OCI-LY7 (cell line): ENCODE results near the gene STYX. TPM values are rescaled to one million over a fixed set of nuclear protein-coding genes. Genes with fewer than 3 reads are reported as not detected.

Experiments
- BruUV-seq: library from RNA; stranded (reverse); fragments of 400-500 nt; replicated peaks from 2 replicates; lab custom pipeline; 2021; lab: Mats Ljungman, UMichigan
- CTCF ChIA-PET: fragments of 300-600 bp; sonication (Branson Sonifier 250); formaldehyde crosslinking; loops from one replicate; lab custom pipeline; 2022; ENCODE audit warnings: antibody characterized with exemption; ENCODE audit not compliant: unreplicated experiment; lab: Charles Lee
- POLR2A ChIA-PET: fragments of 300-600 bp; sonication (Branson Sonifier 250); formaldehyde crosslinking; loops from one replicate; lab custom pipeline; 2022; ENCODE audit warnings: antibody characterized with exemption; lab: Charles Lee
- DNase-seq: peaks from one replicate; pipeline ENCODE4 v3.0.0-alpha.2; 2015; ENCODE audit warnings: low spot score
- H2AFZ ChIP-seq: fragments of 200-600 bp; sonication (generic), shearing (Covaris generic); 2 replicates; pipeline ENCODE4 v1.6.1; 2014; ENCODE audit warnings: mild to moderate bottlenecking, antibody characterized with exemption, low read length, moderate library complexity
- H3K27ac ChIP-seq: fragments of 200-600 bp; sonication (generic); 2 replicates; pipeline ENCODE4 v1.5.1; 2014; ENCODE audit warnings: mixed run types, low read depth, mild to moderate bottlenecking, moderate library complexity, low read length, inconsistent platforms; ENCODE audit not compliant: poor library complexity, severe bottlenecking
- H3K36me3 ChIP-seq: fragments of 200-600 bp; sonication (generic); 2 replicates; pipeline ENCODE4 v1.6.1; 2014; ENCODE audit warnings: mild to moderate bottlenecking, antibody characterized with exemption, low read length, moderate library complexity, mixed read lengths; ENCODE audit not compliant: insufficient read depth
- H3K4me1 ChIP-seq: fragments of 200-600 bp; sonication (generic); 2 replicates; pipeline ENCODE4 v1.5.1; 2014; ENCODE audit warnings: mild to moderate bottlenecking, low read length; ENCODE audit not compliant: insufficient read depth, poor library complexity, severe bottlenecking
- H3K4me2 ChIP-seq: fragments of 200-600 bp; sonication (generic); 2 replicates; pipeline ENCODE4 v1.6.1; 2014; ENCODE audit warnings: mild to moderate bottlenecking, low read length
- H3K4me3 ChIP-seq: fragments of 200-600 bp; sonication (generic); 2 replicates; pipeline ENCODE4 v1.5.1; 2014; ENCODE audit warnings: mild to moderate bottlenecking, low read depth, low read length; ENCODE audit not compliant: poor library complexity, severe bottlenecking
- H3K79me2 ChIP-seq: fragments of 200-600 bp; sonication (generic); 2 replicates; pipeline ENCODE4 v1.6.1; 2016; ENCODE audit warnings: low read depth, mild to moderate bottlenecking, low read length, moderate library complexity, mixed read lengths; ENCODE audit not compliant: insufficient read depth
- H3K9me2 ChIP-seq: fragments of 200-600 bp; sonication (generic); 2 replicates; pipeline ENCODE4 v1.6.1; 2016; ENCODE audit warnings: mild to moderate bottlenecking, low read length, mixed read lengths; ENCODE audit not compliant: insufficient read depth
- H3K9me3 ChIP-seq: fragments of 200-600 bp; sonication (generic); 2 replicates; pipeline ENCODE4 v1.6.1; 2014; ENCODE audit warnings: mild to moderate bottlenecking, mixed run types, low read length, mixed read lengths
- H4K20me1 ChIP-seq: fragments of 200-600 bp; sonication (generic); 2 replicates; pipeline ENCODE4 v1.6.1; 2014; ENCODE audit warnings: mild to moderate bottlenecking, antibody characterized with exemption, low read length, moderate library complexity, mixed read lengths; ENCODE audit not compliant: insufficient read depth
- CTCF ChIP-seq: fragments of 200-600 bp; sonication (generic); conservative IDR thresholded peaks from 2 replicates; pipeline ENCODE4 v1.5.1; 2014; ENCODE audit warnings: mild to moderate bottlenecking, antibody characterized with exemption, low read length, moderate library complexity, mixed read lengths
- EZH2phosphoT487 ChIP-seq: fragments of 200-600 bp; sonication (generic); IDR thresholded peaks from 2 replicates; pipeline ENCODE4 v1.6.1; 2018; ENCODE audit warnings: low read depth, borderline replicate concordance, mild to moderate bottlenecking, mixed run types, antibody characterized with exemption, low read length, moderate library complexity, mixed read lengths
- intact Hi-C: fragments of 100-400 bp; cut with micrococcal nuclease; formaldehyde crosslinking; loops from one replicate; pipeline ENCODE4 v1.10.0; 2022; ENCODE audit not compliant: unreplicated experiment
- total RNA-seq, 2 experiments: library from RNA; depleted of rRNA in 1 of 2; stranded (reverse); fragments of >200 nt in 1 of 2; shearing (Covaris generic) in 1 of 2; gene quantifications; 2 replicates each; pipeline ENCODE4 v1.2.3, GENCODE V29; 2014 to 2022

Gene STYX
- total RNA-seq, 2 experiments from 2014 or later: 7.6 to 12.5 TPM

DNA sequence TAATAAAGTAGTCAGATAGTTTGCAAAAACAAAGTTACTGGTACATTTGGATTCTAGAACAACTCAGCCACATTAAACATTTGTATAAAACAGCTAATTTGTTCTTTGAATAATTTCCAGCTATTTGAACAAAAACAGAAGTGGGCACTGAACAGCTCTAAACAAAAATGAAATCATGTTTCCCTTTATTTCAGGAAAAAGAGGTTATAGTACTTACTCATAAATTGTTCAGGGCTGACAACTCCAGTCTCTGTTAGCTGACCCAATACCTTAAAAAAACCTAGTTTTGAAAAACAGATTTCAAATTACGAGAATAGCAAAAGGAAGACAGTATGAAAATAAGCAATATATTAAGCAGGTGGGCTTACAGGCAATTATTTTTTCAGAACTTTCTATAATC, 53.2 kb downstream of the STYX start:
- Histone ChIP-seq H3K9me3 (no peaks in the 10 kb centered on the region), H3K27ac (no peak overlapping the region), H2AFZ (no peak overlapping the region), H3K79me2 (peaks cover 22% of the 10 kb centered on the region; the same call in 1 of the 2 replicates), H3K4me3 (no peak overlapping the region), H3K36me3 (peaks cover 60% of the 10 kb centered on the region), H3K4me1 (no peaks in the 10 kb centered on the region), H3K4me2 (no peak overlapping the region), H3K9me2 (no peaks in the 10 kb centered on the region), H4K20me1 (0 out of 2 replicates have a peak, but pooled peaks cover 2% of the 10 kb centered on the region)
- ChIA-PET CTCF (no interaction called here), POLR2A (interaction anchor here (1.0 to 1.1 kb wide), 2 partner anchors 16 to 47 kb away, joined by 3 read pairs; no protein-coding TSS in a partner anchor)
- intact Hi-C loops: no loop called here
- TF ChIP-seq CTCF (no peak), EZH2phosphoT487 (no peak)
- no peak for DNase-seq
- no TSS peak for BruUV-seq

- Histone ChIP-seq H3K27ac (no peak overlapping the region), H4K20me1 (peaks cover 7% of the 10 kb centered on the region; the same call in 1 of the 2 replicates), H3K36me3 (peaks cover 29% of the 10 kb centered on the region), H3K9me2 (no peaks in the 10 kb centered on the region), H3K9me3 (no peaks in the 10 kb centered on the region), H3K4me1 (peaks cover 16% of the 10 kb centered on the region), H2AFZ (no peak overlapping the region), H3K4me2 (no peak overlapping the region), H3K4me3 (no peak overlapping the region), H3K79me2 (peaks cover 51% of the 10 kb centered on the region)
- BruUV-seq: no TSS peak
- TF ChIP-seq CTCF (no peak), EZH2phosphoT487 (no peak)
- ChIA-PET CTCF (no interaction called here), POLR2A (interaction anchor here (0.9 kb wide), 1 partner anchor 43 kb away, joined by 3 read pairs; no protein-coding TSS in a partner anchor)
- intact Hi-C loops: loop anchor here (5.0 kb wide), 1 partner anchor 40 kb away; no protein-coding TSS in a partner anchor
- DNase-seq: no peak
Measured at GRCh38 chr14:52786887-52787286, 56.9 kb downstream of the STYX start.

- H4K20me1 ChIP-seq: peaks cover 7% of the 10 kb centered on the region; the same call in 1 of the 2 replicates
- no peaks in the 10 kb centered on the region for H3K9me3 ChIP-seq
- ChIA-PET CTCF (no interaction called here), POLR2A (no interaction called here)
- H3K4me3 ChIP-seq: peak overlapping the region; percentile 86
- intact Hi-C loops: loop anchor here (5.0 kb wide), 1 partner anchor 42 kb away; no protein-coding TSS in a partner anchor
- no peak overlapping the region for H2AFZ ChIP-seq
- H3K4me2 ChIP-seq: peak overlapping the region; percentile 85
- H3K4me1 ChIP-seq: peaks cover 16% of the 10 kb centered on the region
- peaks cover 16% of the 10 kb centered on the region for H3K36me3 ChIP-seq
- TF ChIP-seq EZH2phosphoT487: no peak
- TF ChIP-seq CTCF: no peak
- no peak for DNase-seq
- H3K9me2 ChIP-seq: no peaks in the 10 kb centered on the region
- peaks cover 51% of the 10 kb centered on the region for H3K79me2 ChIP-seq
- no peak overlapping the region for H3K27ac ChIP-seq
- BruUV-seq: no TSS peak
Measured at GRCh38 chr14:52789118-52789517, 59.2 kb downstream of the STYX start.
